ENCODE measurements around the gene MAGEB17. TPM values are rescaled to one million over a fixed set of nuclear protein-coding genes. Genes with fewer than 3 reads are reported as not detected.
"Not testable (repeated sequence)": the region's sequence is repeated elsewhere in the genome, so short reads cannot be mapped to it uniquely, and the experiment has no call there.

Gene MAGEB17
- total RNA-seq, 4 donors from 2014 or later, result 1.6 TPM; not detected in 3

DNA sequence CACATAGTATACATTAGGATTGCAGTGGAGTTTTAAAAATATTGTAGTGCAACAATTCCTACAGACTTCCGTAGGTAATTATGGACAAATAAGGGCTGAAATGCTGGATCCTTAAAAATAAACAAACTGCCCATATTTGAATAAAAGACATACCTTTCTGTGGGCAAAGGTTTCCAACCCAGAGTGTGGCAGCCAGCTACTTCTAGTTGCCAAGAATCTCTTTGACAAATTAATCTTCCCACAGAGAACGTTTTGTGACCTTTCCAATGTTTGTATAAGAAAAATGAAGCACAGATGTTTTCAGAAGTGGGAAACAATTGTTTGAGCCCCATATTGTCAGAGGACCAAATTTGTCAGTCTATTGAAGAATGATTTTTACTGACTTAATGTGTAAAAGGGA, 22.9 kb upstream of the MAGEB17 start:
- in situ Hi-C loops (cut with MboI; ENCODE audit: low pct_ligation_motif_present in 1 of 4, low pct_unique_long_range_greater_than_20kb in 1 of 4, low sequenced_read_pairs in 3 of 4) (loop anchor here in 1 of 4 donors (25.0 kb wide), 1 partner anchor 93 kb away; no protein-coding TSS in a partner anchor), intact Hi-C loops (cut with DNase I; ENCODE audit: low total_unique reads) (no loop called here)
- Histone ChIP-seq H3K9me3 (no peaks in the 10 kb centered on the region), H3K4me1 (no peaks in the 10 kb centered on the region), H3K4me3 (no peak overlapping the region), H3K27me3 (no peaks in the 10 kb centered on the region), H3K36me3 (no peaks in the 10 kb centered on the region), H3K27ac (no peak overlapping the region)
- TF ChIP-seq POLR2AphosphoS5 (IDR thresholded peaks at IDR 0.05) (no peak), POLR2A (IDR thresholded peaks at IDR 0.05) (no peak), EP300 (IDR thresholded peaks at IDR 0.05; ENCODE audit: low read depth) (no peak)
- TF ChIP-seq, protein P1, sequence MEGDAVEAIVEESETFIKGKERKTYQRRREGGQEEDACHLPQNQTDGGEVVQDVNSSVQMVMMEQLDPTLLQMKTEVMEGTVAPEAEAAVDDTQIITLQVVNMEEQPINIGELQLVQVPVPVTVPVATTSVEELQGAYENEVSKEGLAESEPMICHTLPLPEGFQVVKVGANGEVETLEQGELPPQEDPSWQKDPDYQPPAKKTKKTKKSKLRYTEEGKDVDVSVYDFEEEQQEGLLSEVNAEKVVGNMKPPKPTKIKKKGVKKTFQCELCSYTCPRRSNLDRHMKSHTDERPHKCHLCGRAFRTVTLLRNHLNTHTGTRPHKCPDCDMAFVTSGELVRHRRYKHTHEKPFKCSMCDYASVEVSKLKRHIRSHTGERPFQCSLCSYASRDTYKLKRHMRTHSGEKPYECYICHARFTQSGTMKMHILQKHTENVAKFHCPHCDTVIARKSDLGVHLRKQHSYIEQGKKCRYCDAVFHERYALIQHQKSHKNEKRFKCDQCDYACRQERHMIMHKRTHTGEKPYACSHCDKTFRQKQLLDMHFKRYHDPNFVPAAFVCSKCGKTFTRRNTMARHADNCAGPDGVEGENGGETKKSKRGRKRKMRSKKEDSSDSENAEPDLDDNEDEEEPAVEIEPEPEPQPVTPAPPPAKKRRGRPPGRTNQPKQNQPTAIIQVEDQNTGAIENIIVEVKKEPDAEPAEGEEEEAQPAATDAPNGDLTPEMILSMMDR (IDR thresholded peaks at IDR 0.05), result no peak
- 41% methylated on average over 2 of the region's 2 CpGs; no CpG with 5 or more reads in 1 of the 2 donors for WGBS, 2 donors (ENCODE audit: low coverage in 1 of 2)
- no peak for DNase-seq

DNA sequence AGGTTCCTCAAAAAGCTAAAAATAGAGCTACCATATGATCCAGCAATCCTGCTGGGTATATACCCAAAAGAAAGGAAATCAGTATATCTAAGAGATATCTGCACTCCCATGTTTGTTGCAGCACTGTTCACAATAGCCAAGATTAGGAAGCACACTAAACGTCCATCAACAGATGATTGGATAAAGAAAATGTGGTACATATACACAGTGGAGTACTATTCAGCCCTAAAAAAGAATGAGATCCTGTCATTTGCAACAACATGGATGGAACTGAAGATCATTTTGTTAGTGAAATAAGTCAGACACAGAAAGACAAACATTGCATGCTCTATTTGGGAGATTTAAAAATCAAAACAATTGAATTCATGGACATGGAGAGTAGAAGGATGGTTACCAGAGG, 22.2 kb upstream of the MAGEB17 start:
- intact Hi-C loops (cut with DNase I; ENCODE audit: low total_unique reads); H3K27ac ChIP-seq: not testable (repeated sequence)

DNA sequence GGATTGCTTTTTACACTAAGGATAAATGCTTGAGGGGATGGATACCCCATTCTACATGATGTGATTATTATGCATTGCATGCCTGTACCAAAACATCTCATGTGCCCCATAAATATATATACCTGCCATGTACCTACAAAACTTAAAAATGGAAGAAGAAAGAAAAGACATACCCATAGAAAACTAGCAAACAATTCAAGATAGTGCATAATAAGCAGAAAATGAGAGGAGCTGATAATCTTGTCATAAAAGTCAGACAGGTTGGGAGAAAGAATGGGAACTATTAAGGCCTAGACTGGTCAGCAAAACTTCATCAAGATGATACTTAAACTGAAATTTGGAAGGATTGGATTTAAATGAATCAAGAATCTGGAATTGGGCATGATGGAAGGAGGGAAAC, 21.6 kb upstream of the MAGEB17 start:
- no peak overlapping the region for H3K4me3 ChIP-seq
- H3K27ac ChIP-seq, result no peak overlapping the region
- no peak for TF ChIP-seq POLR2AphosphoS5 (IDR thresholded peaks at IDR 0.05)
- no peak for TF ChIP-seq EP300 (IDR thresholded peaks at IDR 0.05; ENCODE audit: low read depth)
- TF ChIP-seq POLR2A (IDR thresholded peaks at IDR 0.05), result no peak
- TF ChIP-seq, protein P1 (IDR thresholded peaks at IDR 0.05), result no peak
- intact Hi-C loops (cut with DNase I; ENCODE audit: low total_unique reads) (no loop called here), in situ Hi-C loops (cut with MboI; ENCODE audit: low pct_ligation_motif_present in 1 of 4, low pct_unique_long_range_greater_than_20kb in 1 of 4, low sequenced_read_pairs in 3 of 4) (loop anchor here in 1 of 4 donors (25.0 kb wide), 1 partner anchor 92 kb away; no protein-coding TSS in a partner anchor)
- DNase-seq, result no peak
- no peaks in the 10 kb centered on the region for H3K36me3 ChIP-seq
- H3K27me3 ChIP-seq, result no peaks in the 10 kb centered on the region
- H3K4me1 ChIP-seq, result no peaks in the 10 kb centered on the region
- H3K9me3 ChIP-seq, result no peaks in the 10 kb centered on the region

More for the DNA sequence above, 22.2 kb upstream of the MAGEB17 start:
- H3K9me3 ChIP-seq, H3K4me1 ChIP-seq, H3K4me3 ChIP-seq, H3K36me3 ChIP-seq, H3K27me3 ChIP-seq, DNase-seq: not testable (repeated sequence)
- in situ Hi-C loops (cut with MboI; ENCODE audit: low pct_ligation_motif_present in 1 of 4, low pct_unique_long_range_greater_than_20kb in 1 of 4, low sequenced_read_pairs in 3 of 4), result loop anchor here in 1 of 4 donors (25.0 kb wide), 1 partner anchor 92 kb away; no protein-coding TSS in a partner anchor
- 68% methylated on average over 1 of the region's 1 CpG; no CpG with 5 or more reads in 1 of the 2 donors for WGBS, 2 donors (ENCODE audit: low coverage in 1 of 2)

DNA sequence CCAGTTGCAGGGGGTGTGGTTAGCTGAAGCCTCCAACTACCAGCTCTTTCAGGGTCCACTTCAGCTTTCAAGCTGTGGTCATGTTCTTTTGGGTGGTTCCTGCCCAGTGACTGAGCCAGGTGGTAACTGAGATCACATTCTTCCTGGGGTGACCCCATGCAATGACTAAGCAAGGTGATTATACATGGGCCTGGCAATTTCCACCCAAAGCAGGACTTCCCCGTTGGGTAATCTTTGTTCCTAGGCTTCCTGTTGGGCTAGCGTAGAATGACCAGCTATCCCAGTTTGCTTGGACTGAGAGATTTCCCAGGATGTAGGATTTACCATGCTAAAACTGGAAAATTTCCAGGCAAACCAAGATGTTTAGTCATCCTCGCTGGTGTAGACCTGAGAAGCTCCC, 18.4 kb upstream of the MAGEB17 start:
- no peaks in the 10 kb centered on the region for H3K4me1 ChIP-seq
- H3K27me3 ChIP-seq, result no peaks in the 10 kb centered on the region
- DNase-seq, result no peak
- TF ChIP-seq, protein P1 (IDR thresholded peaks at IDR 0.05), result no peak
- TF ChIP-seq POLR2AphosphoS5 (IDR thresholded peaks at IDR 0.05) (no peak), EP300 (IDR thresholded peaks at IDR 0.05; ENCODE audit: low read depth) (no peak), POLR2A (IDR thresholded peaks at IDR 0.05) (no peak)
- H3K36me3 ChIP-seq, result no peaks in the 10 kb centered on the region
- H3K9me3 ChIP-seq, result no peaks in the 10 kb centered on the region
- no peak overlapping the region for H3K27ac ChIP-seq
- 74 to 80% methylated on average over 1 to 3 of the region's 3 CpGs for WGBS, 2 donors (ENCODE audit: low coverage in 1 of 2)
- no peak overlapping the region for H3K4me3 ChIP-seq
- in situ Hi-C loops (cut with MboI; ENCODE audit: low pct_ligation_motif_present in 1 of 4, low pct_unique_long_range_greater_than_20kb in 1 of 4, low sequenced_read_pairs in 3 of 4), result loop anchor here in 1 of 4 donors (25.0 kb wide), 1 partner anchor 88 kb away; no protein-coding TSS in a partner anchor
- intact Hi-C loops (cut with DNase I; ENCODE audit: low total_unique reads), result no loop called here

DNA sequence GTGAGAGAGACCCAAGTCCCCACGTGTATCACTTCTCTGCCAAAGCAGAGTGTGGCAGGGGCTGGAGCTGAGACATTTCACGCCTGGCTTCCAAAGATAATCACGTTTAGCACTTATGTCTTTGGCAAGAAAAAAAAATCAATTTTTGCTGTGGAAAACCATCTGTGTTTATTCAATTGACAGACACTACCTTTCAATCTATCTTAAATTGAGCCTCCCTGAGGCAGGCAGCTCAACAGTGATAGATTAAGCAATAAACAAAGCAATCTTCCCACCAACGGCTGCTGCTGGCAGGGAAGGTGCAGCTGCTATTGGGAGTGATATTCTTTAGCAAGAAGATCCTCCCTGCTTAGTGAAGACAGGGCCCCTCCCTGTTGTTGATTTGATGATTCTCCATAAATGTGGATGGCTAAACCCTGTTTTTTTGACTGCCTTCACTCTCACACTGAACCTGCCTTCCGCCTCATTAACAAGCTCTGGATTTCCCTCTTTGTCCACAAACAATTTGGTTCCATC, 11.6 kb upstream of the MAGEB17 start:
- intact Hi-C loops (cut with DNase I; ENCODE audit: low total_unique reads) (no loop called here), in situ Hi-C loops (cut with MboI; ENCODE audit: low pct_ligation_motif_present in 1 of 4, low pct_unique_long_range_greater_than_20kb in 1 of 4, low sequenced_read_pairs in 3 of 4) (no loop called here)
- Histone ChIP-seq H3K27me3 (no peaks in the 10 kb centered on the region), H3K36me3 (no peaks in the 10 kb centered on the region), H3K4me1 (no peaks in the 10 kb centered on the region), H3K4me3 (no peak overlapping the region), H3K9me3 (no peaks in the 10 kb centered on the region), H3K27ac (no peak overlapping the region)
- TF ChIP-seq, protein P1 (IDR thresholded peaks at IDR 0.05), result no peak
- TF ChIP-seq POLR2A (IDR thresholded peaks at IDR 0.05) (no peak), EP300 (IDR thresholded peaks at IDR 0.05; ENCODE audit: low read depth) (no peak), POLR2AphosphoS5 (IDR thresholded peaks at IDR 0.05) (no peak)
- no peak for DNase-seq
- 54% methylated on average over 5 of the region's 5 CpGs; no CpG with 5 or more reads in 1 of the 2 donors for WGBS, 2 donors (ENCODE audit: low coverage in 1 of 2)

All from transverse colon (tissue), 4 donors.